Transverse colon (tissue), 4 donors: ENCODE measurements around the gene KIF16B. TPM values are rescaled to one million over a fixed set of nuclear protein-coding genes. Genes with fewer than 3 reads are reported as not detected.
A peak's percentile ranks its signal among the peaks of the same experiment; 100 is the strongest.

ENCODE experiments used
- DNase-seq: peaks from one replicate; pipeline ENCODE4 v3.0.0-alpha.2; 2019
- H3K27ac ChIP-seq, 4 donors: fragments of 200-600 bp; sonication (generic); 2 replicates each; pipeline ENCODE4 v1.5.1; 2016 to 2018; ENCODE audit warnings: inconsistent platforms in 4 of 4
- H3K27me3 ChIP-seq: fragments of 200-600 bp; sonication (generic); 2 replicates; pipeline ENCODE4 v1.5.1; 2017; ENCODE audit warnings: inconsistent platforms
- H3K36me3 ChIP-seq, 4 donors: fragments of 200-600 bp; sonication (generic); 2 replicates each; pipeline ENCODE4 v1.5.1; 2017 to 2019; ENCODE audit warnings: inconsistent platforms in 4 of 4
- H3K4me1 ChIP-seq, 4 donors: fragments of 200-600 bp; sonication (generic); 2 replicates each; pipeline ENCODE4 v1.5.1; 2017 to 2020; ENCODE audit warnings: inconsistent platforms in 4 of 4
- H3K4me3 ChIP-seq, 4 donors: fragments of 200-600 bp; sonication (generic); 1 replicate in 1 of 4; 2 replicates in 3 of 4; pipeline versions ENCODE4 v1.5.1 to v1.6.1; 2017 to 2019; ENCODE audit warnings: inconsistent platforms in 4 of 4
- H3K9me3 ChIP-seq, 2 donors: fragments of 200-600 bp; sonication (generic); 2 replicates each; pipeline ENCODE4 v1.5.1; 2017 to 2019; ENCODE audit warnings: inconsistent platforms in 2 of 2
- CTCF ChIP-seq, 5 experiments: fragments of 200-600 bp in 3 of 5; fragments of 450-650 bp in 2 of 5; sonication (generic) in 3 of 5; IDR thresholded peaks; 1 replicate in 2 of 5; 2 replicates in 3 of 5; pipeline ENCODE4 v1.5.1; 2016 to 2017; ENCODE audit warnings: antibody characterized with exemption in 5 of 5, inconsistent platforms in 3 of 5, mild to moderate bottlenecking in 2 of 5, moderate library complexity in 1 of 5
- EP300 ChIP-seq: sonication (generic); formaldehyde crosslinking; IDR thresholded peaks from one replicate; pipeline ENCODE4 v1.6.1; 2017; ENCODE audit warnings: antibody characterized with exemption, low read depth
- POLR2A ChIP-seq: fragments of 450-650 bp; IDR thresholded peaks from one replicate; pipeline ENCODE4 v1.6.1; 2016; ENCODE audit warnings: antibody characterized with exemption, mild to moderate bottlenecking, moderate library complexity
- POLR2AphosphoS5 ChIP-seq, 3 donors: sonication (generic); formaldehyde crosslinking; IDR thresholded peaks; one replicate each; pipeline ENCODE4 v1.6.1; 2016; ENCODE audit warnings: antibody characterized with exemption in 3 of 3
- WGBS, 2 donors: methylation state at CpG; one replicate each; pipeline ENCODE4 v1.1.5; 2018; ENCODE audit warnings: low coverage in 1 of 2; 5-methylcytosine and 5-hydroxymethylcytosine counted together
- in situ Hi-C, 4 donors: fragments of 200-750 bp; cut with MboI; loops; one replicate each; pipeline versions ENCODE4 v1.15.0 to v1.15.1; 2017; ENCODE audit warnings: low sequenced_read_pairs in 3 of 4, low pct_ligation_motif_present in 1 of 4, low pct_unique_long_range_greater_than_20kb in 1 of 4
- intact Hi-C: fragments of 100-400 bp; cut with DNase I; formaldehyde crosslinking; loops from one replicate; pipeline ENCODE4 v1.15.1; 2023; ENCODE audit warnings: low total_unique reads
- total RNA-seq, 4 donors: library from RNA; depleted of rRNA; stranded (reverse); fragments of >200 nt; gene quantifications; one replicate each; pipeline ENCODE4 v1.1.0, GENCODE V29; 2016

The KIF16B gene
- total RNA-seq, 4 donors from 2014 or later: 82.7 to 154 (median 90.1) TPM

DNA sequence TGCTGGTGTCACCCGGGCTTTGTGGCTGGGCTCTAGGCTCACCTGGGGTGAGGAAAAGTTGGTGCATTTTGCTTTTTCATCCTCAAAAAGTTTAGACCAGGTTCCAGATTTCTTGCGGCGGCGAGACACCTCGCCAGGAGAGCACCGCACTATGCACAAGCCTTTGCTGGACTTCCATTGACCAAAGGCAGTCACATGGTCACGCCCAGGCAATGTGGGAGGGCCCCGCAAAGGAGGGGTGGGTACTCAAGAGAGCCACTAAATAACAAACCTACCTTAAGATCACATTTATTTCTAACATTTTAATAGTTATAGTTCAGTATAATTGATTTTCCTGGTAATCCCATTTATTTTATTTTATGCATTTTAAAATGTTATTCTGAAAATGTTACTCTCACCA lies 3.0 kb upstream of the KIF16B start:
- Histone ChIP-seq H3K36me3 (no peaks in the 10 kb centered on the region), H3K27ac (no peak overlapping the region), H3K9me3 (no peaks in the 10 kb centered on the region), H3K27me3 (no peaks in the 10 kb centered on the region), H3K4me1 (peaks cover 6 to 60% (median 29%) of the 10 kb centered on the region in 4 donors), H3K4me3 (no peak overlapping the region)
- intact Hi-C loops: no loop called here
- in situ Hi-C loops: no loop called here
- no peak for DNase-seq
- WGBS, 2 donors: 93 to 95% methylated on average over 8 of the region's 8 CpGs
- no peak for TF ChIP-seq EP300
- TF ChIP-seq POLR2A: no peak
- TF ChIP-seq POLR2AphosphoS5 (IDR thresholded peaks at IDR 0.05): no peak
- TF ChIP-seq CTCF (IDR thresholded peaks at IDR 0.05): no peak

- Histone ChIP-seq H3K36me3 (no peaks in the 10 kb centered on the region), H3K4me1 (peaks cover 6 to 61% (median 28%) of the 10 kb centered on the region in 4 donors), H3K27me3 (no peaks in the 10 kb centered on the region), H3K9me3 (no peaks in the 10 kb centered on the region), H3K4me3 (peak overlapping the region; percentile 36 to 93 (median 46)), H3K27ac (peak overlapping the region; percentile 75 to 91 (median 88))
- intact Hi-C loops (no loop called here), in situ Hi-C loops (no loop called here)
- no peak for DNase-seq
- no peak for TF ChIP-seq CTCF (IDR thresholded peaks at IDR 0.05)
- no peak for TF ChIP-seq POLR2A
- no peak for TF ChIP-seq POLR2AphosphoS5 (IDR thresholded peaks at IDR 0.05)
- no peak for TF ChIP-seq EP300
- WGBS, 2 donors: 32 to 46% methylated on average over 10 to 18 of the region's 18 CpGs
Measured at GRCh38 chr20:16575390-16576140, 2.3 kb upstream of the KIF16B start.

DNA sequence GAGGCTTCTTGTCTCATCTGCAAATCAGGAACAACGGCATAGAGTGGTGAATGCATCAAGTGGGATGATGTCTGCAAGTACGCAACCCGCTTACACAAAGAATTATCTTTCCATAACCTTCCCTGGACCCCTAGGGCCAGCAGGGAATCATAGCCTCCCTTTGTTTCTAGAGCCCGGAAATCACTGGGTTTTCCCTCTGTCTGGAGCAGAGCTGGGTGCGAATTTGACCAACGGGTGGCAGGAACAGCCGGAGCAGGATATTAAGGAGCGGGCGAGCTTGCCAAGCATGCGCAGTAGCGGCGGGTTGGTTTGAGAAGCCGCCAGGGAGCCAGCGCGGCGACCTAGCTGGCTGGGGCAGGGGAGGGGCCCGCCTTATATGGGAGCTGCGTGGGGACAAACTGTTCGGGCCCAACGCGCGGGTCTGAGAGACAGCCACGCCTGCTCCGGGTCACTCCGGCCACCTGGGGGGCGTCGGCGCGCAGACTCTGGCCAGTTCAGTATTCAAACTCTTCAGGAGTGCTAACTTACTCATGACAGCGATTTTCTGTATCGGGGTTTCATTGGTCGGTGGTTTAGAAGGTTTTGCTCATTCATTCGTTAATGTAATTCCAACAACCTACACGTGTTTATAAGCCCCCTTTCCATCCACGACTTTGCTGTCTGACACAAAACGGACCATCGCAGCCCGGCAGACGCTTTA lies 1.6 kb upstream of the KIF16B start:
- TF ChIP-seq POLR2A (peak; percentile 41), EP300 (no peak), POLR2AphosphoS5 (IDR thresholded peaks at IDR 0.05) (peak; percentile 13 to 56 (median 34)), CTCF (IDR thresholded peaks at IDR 0.05) (no peak)
- in situ Hi-C loops (no loop called here), intact Hi-C loops (no loop called here)
- peak overlapping the region; percentile 75 to 91 (median 88) for H3K27ac ChIP-seq
- no peaks in the 10 kb centered on the region for H3K9me3 ChIP-seq
- H3K4me1 ChIP-seq: peaks cover 6 to 61% (median 22%) of the 10 kb centered on the region in 4 donors
- no peaks in the 10 kb centered on the region for H3K27me3 ChIP-seq
- peak overlapping the region; percentile 36 to 93 (median 46) for H3K4me3 ChIP-seq
- WGBS, 2 donors: 4 to 6% methylated on average over 5 to 39 of the region's 39 CpGs
- peak; percentile 94 for DNase-seq
- H3K36me3 ChIP-seq: no peaks in the 10 kb centered on the region

DNA sequence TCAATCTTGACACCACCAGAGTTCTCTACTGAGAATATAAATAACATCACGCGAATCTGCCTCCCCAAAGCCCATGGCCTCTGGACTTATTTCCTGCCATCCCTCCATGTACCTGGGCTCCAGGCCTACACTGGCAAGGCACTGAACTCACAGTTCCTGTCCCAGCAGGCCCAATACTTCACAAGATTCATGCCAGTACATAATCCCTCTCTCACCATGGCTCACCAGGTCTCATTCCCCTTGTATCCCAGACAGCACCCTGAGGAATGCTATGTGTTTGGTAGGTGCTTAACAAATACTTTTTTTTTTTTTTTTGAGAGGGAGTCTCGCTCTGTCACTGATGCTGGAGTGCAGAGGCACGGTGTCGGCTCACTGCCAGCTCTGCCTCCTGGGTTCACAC lies 1.9 kb downstream of the KIF16B start:
- Histone ChIP-seq H3K4me3 (peak overlapping the region in 1 of 4 donors; percentile 93), H3K36me3 (no peaks in the 10 kb centered on the region), H3K4me1 (peaks cover 6 to 69% (median 26%) of the 10 kb centered on the region in 4 donors), H3K9me3 (no peaks in the 10 kb centered on the region), H3K27me3 (no peaks in the 10 kb centered on the region), H3K27ac (peak overlapping the region in 1 of 4 donors; percentile 91)
- in situ Hi-C loops (no loop called here), intact Hi-C loops (no loop called here)
- WGBS, 2 donors: 95 to 100% methylated on average over 3 to 5 of the region's 5 CpGs
- TF ChIP-seq EP300 (no peak), CTCF (IDR thresholded peaks at IDR 0.05) (no peak), POLR2A (no peak), POLR2AphosphoS5 (IDR thresholded peaks at IDR 0.05) (no peak)
- DNase-seq: no peak
